Brain pericyte (primary cell): ENCODE data around the gene ZNF467.

Source experiments
- DNase-seq: peaks from one replicate; pipeline ENCODE4 v3.0.0-alpha.2; 2012; ENCODE audit warnings: low read depth, low spot score

ZNF467 gene, protein sequence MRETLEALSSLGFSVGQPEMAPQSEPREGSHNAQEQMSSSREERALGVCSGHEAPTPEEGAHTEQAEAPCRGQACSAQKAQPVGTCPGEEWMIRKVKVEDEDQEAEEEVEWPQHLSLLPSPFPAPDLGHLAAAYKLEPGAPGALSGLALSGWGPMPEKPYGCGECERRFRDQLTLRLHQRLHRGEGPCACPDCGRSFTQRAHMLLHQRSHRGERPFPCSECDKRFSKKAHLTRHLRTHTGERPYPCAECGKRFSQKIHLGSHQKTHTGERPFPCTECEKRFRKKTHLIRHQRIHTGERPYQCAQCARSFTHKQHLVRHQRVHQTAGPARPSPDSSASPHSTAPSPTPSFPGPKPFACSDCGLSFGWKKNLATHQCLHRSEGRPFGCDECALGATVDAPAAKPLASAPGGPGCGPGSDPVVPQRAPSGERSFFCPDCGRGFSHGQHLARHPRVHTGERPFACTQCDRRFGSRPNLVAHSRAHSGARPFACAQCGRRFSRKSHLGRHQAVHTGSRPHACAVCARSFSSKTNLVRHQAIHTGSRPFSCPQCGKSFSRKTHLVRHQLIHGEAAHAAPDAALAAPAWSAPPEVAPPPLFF

DNA sequence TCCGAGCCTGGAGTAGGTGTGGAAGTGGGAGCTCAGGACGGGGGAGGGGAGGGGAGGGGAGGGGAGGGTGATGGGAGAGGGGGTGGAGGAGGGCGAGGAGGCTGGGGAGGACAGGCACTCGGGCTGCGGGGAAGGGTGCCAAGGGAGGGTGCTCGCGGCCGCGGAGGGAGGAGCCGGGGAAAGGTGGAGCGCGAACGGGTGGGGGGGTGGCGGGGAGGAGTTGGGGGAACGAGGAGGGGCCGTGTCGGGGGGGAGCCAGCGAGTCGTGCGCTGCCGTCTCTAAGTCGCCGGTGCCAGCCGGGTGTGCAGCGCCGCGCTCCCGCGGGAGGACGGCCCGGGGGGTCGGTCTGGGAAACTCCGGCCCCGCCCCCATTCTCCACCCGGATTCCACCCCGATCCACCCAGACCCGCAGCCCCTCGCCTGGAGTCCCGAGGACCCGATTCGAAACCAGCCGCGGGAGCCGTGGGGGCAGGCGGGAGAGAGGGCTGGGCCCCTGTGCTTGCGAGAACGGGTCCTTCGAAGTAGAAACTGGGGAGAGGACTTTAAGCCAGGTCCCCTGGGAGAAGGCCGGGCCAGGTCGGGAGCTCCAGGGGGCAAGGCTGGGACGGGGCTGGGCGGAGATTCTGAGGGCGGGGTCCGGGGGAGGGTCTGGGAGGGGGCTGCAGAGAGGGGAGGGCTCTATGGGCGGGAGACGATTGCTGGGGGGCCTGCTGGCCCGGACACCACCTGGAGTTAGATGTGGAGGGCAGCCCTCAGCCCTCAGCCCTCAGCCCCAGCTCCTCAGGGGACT, at the start of gene ZNF467:
TSS of gene ZNF467 (minus strand) at position 143 of the 791 bp plus-strand sequence. CDS start 2,556 bp downstream, outside the sequence.
- no peak for DNase-seq

GRCh38 chr7:149822353-149822943, 49.1 kb upstream of the ZNF467 start:
- no peak for DNase-seq

- no peak for DNase-seq
Observed at GRCh38 chr7:149821191-149822148, 48.1 kb upstream of the ZNF467 start.

DNA sequence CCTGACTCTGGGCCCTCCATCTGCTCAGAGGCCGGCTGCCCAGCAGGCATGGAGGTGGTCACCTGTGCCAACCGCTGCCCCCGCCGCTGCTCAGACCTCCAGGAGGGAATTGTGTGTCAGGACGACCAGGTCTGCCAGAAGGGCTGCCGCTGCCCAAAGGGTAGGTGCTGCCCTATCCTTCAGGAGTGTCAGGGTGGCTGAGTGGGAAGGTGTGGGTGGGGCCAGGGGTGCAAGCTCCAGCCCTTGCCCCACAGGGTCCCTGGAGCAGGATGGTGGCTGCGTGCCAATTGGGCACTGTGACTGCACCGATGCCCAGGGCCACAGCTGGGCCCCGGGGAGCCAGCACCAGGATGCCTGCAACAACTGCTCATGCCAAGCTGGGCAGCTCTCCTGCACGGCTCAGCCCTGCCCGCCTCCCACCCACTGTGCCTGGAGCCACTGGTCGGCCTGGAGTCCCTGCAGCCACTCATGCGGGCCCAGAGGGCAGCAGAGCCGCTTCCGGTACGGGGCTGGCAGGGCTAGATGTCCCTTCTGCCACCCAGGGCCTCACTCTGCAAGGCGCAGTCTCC, 47.3 kb upstream of the ZNF467 start:
- DNase-seq, result no peak

- DNase-seq, result no peak
Observed at GRCh38 chr7:149819961-149820340, 46.6 kb upstream of the ZNF467 start.

DNA sequence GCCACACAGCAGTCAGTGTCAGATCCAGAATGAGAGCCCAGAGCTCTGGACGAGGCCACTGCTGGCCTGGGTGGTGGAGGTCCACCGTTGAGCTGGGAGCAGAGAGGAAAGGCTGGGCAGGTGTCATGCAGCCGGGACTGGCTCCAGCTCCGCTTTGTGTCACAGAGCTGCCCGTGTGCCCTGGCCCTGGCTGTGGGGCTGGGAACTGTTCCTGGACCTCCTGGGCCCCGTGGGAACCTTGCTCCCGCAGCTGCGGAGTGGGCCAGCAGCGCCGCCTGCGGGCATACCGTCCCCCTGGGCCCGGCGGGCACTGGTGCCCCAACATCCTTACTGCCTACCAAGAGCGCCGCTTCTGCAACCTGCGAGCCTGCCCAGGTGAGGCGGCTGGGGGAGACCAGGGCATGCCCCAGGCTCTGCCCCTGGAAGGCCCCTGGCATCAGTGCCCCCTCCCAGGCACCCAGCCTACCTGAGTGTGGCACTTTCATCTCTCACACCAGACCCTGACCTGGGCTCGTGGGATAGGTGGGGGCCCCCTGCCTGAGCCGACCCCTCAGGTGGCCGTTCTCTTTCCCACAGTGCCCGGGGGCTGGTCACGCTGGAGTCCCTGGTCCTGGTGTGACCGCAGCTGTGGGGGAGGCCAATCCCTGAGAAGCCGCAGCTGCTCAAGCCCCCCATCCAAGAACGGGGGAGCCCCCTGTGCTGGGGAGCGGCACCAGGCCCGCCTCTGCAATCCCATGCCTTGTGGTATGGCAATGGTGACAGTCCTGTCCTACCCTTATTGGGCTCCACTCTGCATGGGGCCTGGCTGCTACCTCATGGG, 46.0 kb upstream of the ZNF467 start:
- no peak for DNase-seq

DNA sequence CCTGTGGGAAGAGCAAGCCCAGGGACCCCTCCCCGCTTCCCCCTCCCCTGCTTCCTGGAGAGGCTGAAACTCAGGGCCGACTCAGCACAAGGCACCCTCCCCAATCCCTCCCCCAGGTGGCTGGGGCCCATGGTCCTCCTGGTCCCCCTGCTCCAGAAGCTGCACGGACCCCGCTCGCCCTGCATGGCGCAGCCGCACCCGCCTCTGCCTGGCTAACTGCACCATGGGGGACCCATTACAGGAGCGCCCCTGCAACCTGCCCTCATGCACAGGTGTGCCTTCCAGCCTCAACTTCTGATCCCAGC, 45.1 kb upstream of the ZNF467 start:
- no peak for DNase-seq

DNA sequence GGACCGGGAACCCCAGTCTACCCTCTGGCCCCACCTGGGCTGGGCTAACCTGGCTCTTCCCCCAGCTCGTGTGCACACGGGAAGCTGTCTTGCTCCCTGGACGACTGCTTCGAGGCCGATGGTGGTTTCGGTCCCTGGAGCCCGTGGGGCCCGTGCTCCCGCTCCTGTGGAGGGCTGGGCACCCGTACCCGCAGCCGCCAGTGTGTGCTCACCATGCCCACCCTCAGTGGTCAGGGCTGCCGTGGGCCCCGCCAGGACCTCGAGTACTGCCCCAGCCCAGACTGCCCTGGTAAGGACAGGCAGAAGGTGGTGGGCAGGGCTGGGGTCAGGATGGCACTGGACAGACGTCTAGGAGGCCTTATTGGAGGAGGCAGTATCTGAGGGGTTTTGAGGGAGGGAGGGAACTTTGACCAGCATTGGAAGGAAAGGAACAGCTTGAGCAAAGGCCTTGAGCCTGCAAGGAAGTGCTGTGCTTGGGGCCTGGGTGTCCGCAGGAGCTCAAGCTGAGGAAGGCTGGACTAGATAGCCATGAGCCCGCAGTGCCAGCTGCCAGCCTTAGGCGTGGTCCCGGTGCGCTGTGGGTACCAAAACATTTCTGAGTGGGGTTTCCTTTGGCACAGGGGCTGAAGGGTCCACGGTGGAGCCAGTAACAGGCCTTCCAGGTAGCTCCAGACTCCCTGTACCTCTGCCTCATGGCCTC, 44.6 kb upstream of the ZNF467 start:
- DNase-seq, result no peak

GRCh38 chr7:149817301-149817771, 43.9 kb upstream of the ZNF467 start:
- DNase-seq, result no peak

DNA sequence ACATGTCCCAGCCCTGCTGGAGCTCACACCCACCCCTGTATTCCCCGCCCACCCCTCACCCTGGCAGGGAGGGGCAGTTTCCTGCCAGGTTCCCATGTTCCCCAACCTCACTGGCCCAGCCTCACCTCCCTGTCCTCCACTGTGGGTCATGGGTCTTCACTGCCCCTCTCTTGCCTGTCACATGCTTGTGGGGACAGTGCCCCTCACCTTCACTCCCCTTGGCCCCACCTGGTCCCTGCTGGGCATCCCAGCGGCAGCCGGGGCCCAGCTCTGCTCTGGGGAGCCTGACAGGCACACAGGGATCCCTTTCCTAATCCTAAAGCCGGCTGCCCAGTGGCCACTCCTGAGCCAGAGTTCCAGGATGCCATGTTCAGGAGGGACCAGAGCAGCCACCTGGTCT, 43.4 kb upstream of the ZNF467 start:
- DNase-seq, result no peak

- no peak for DNase-seq
Observed at GRCh38 chr7:149816267-149816751, 42.9 kb upstream of the ZNF467 start.

- no peak for DNase-seq
Observed at GRCh38 chr7:149815661-149816266, 42.4 kb upstream of the ZNF467 start.

- DNase-seq, result no peak
Observed at GRCh38 chr7:149815121-149815520, 41.7 kb upstream of the ZNF467 start.

GRCh38 chr7:149814494-149814893, 41.1 kb upstream of the ZNF467 start:
- DNase-seq, result no peak

GRCh38 chr7:149813254-149814035, 40.1 kb upstream of the ZNF467 start:
- DNase-seq, result no peak

DNA sequence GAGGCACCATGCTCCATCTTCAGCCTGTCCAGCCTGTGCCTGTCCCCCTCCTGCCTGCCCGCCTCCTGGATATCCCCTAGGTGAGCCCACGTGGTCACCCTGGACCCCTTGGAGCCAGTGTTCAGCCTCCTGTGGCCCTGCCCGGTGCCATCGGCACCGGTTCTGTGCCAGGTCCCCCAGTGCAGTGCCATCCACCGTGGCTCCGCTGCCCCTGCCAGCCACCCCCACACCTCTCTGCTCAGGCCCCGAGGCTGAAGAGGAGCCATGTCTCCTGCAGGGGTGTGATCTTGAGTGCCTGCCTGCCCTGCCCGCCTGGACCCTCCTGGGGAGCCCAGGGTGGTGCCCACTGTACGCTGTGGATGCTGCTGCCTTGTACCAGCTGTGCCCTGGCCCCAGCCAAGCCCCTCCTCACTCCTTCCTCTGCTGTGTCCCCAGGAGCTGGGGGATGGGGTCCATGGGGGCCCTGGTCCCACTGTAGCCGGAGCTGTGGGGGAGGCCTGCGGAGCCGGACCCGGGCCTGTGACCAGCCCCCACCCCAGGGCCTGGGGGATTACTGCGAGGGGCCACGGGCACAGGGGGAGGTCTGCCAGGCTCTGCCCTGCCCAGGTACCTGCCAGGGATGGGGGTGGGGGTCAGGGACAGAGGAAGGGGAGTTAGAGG, 38.6 kb upstream of the ZNF467 start:
- DNase-seq, result no peak

- DNase-seq, result no peak
Observed at GRCh38 chr7:149811221-149811620, 37.8 kb upstream of the ZNF467 start.
